NCI-H2107 treated with DMSO at 0.1 percent for 48 hours (cell line): ENCODE measurements around the gene AMIGO3.
"Not testable (repeated sequence)": the region's sequence is repeated elsewhere in the genome, so short reads cannot be mapped to it uniquely, and the experiment has no call there.

ENCODE experiments used
- DNase-seq: peaks from one replicate; lab custom pipeline; 2025; ENCODE audit not compliant: unreplicated experiment; lab: John Stamatoyannopoulos, UW

The AMIGO3 gene

GRCh38 chr3:49712631-49713317, 6.7 kb downstream of the AMIGO3 start:
- DNase-seq, result no peak

DNA sequence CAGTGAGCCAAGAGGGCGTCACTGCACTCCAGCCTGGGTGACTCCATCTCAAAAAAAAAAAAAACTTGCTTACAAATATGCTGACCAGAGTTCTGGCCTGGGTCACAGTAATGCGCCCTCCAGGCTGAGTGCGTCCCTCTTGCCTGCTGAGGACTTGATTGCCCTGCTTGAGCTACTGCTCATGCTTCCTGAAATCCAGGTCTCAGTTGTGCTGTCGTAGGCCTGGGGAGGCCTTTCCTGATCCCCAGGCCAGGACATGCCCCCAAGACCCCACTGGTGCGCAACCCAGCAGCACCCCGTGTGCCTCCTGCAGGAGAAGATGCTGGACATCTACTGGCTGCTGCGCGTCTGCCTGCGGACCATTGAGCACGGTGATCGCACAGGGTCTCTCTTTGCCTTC, 7.3 kb downstream of the AMIGO3 start:
- no peak for DNase-seq

- no peak for DNase-seq
These were observed 8.0 kb downstream of the AMIGO3 start for GRCh38 chr3:49711489-49711888.

GRCh38 chr3:49709852-49710251, 9.6 kb downstream of the AMIGO3 start:
- no peak for DNase-seq

DNA sequence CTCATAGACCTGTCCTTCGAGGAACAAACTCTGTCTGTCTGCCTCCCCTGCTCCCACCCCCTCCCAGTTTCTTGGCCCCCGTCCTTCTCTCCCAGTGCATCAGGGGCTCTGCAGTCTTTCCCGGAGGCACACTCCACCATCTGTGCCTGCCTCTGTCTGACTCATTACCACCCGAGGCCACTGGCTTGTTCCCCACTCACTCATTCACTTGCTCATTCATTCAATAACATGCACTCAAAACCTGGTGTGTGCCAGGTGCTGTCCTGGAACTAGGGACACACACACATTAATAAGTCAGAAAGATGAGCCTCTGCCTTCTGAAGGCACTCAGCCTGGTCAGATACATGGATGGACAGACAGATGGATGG, 12.4 kb downstream of the AMIGO3 start:
- DNase-seq, result no peak

GRCh38 chr3:49706456-49707112, 12.9 kb downstream of the AMIGO3 start:
- DNase-seq, result no peak

DNA sequence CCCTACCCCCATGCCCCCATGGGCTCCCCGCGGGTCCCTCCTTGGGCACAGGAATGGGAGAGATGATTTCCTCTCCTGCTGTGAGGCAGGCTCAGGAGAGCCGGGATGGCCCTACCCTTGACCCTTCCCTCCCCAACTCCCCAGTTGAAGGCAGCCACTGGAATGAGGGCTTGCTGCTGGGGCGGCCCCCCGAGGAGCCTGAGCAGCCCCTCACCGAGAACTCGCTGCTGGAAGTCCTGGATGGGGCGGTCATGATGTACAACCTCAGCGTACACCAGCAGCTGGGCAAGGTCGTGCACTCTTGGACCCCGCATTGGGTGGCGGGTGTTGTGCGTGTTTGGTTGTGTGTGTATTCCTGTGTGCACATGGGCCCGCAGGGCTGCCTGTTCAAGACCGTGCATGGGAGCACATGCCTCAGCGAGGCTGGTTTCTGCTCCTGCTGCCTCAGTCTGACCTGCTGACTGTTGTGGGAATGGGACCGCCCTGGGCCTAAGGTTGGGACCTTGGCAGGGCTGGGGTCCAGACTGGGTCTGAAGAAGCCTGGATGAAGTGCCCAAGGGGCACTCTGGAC, 14.0 kb downstream of the AMIGO3 start:
- no peak for DNase-seq

GRCh38 chr3:49704629-49705028, 14.9 kb downstream of the AMIGO3 start:
- no peak for DNase-seq

DNA sequence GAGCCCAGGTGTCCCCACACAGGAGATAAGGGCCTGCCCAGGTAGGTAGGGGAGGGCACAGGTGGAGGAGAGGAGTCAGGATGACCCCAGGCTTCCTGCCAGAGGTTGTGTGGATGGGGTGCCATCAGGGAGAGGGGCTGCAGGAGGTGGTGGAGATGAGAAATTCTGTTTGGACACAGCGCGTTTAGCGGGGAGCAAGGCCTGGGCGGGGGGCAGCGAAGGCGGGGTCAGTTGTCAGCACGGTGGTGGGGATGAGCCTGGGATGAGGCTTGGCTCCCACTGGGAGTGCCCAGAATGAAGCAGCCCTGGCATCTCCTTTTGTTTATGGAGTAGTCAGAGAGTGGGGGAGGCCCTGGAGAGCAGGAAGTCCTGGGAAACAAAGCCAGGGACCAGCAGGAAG, 15.5 kb downstream of the AMIGO3 start:
- DNase-seq, result no peak

DNA sequence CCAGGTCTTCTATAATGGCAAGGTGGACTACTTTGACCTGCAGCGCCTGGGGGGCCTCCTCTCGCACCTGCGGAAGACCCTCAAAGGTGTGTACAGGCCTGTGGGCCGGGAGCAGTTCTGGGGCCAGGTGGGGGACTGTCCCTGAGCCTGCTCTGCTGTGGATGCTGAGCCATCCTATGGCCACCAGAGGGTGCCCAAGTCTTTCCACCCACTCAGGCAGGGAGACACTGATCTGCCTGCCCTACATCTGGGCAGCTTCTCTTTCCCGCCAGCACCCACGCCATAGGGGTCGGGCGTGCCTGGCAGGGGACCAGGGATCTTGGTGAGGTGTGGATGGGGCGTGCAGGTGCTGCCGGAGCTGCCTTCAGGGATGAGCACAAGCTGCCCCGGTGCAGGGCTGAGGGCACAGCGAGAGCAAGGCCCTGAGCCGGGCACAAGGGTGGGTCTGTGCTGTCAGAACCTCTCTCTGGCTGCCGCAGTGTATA, 16.0 kb downstream of the AMIGO3 start:
- peak; percentile 11 for DNase-seq

GRCh38 chr3:49702672-49703071, 16.8 kb downstream of the AMIGO3 start:
- no peak for DNase-seq

DNA sequence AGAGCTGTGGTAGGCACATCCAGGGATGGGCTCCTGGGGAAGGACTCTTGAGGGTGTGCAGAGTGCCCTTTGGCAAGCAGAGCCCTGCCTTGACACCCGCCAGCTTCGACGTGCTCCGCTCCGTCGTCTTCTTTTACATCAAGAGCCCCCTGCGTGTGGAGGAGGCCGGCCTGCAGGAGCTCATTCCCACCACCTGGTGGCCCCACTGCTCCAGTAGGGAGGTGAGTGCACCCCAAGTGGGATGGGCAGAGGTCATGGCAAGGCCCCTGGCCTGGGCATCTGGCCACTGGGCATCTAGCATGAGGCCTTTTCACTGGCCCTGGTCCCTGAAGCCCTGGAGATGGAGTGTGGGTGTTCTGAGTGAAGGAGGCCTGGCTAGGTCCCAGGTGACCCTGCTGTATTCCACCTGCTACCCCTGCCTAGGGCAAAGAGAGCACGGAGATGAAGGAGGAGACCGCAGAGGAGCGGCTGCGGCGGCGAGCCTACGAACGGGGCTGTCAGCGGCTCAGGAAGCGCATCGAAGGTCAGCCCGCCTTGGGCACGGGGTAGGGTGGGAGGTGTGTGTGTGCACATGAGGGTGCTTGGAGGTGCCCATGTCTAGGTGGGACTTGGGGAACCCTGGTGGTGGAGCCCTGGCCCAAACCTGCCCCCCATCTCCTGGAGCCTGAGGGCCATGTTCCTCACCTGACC, 18.0 kb downstream of the AMIGO3 start:
- no peak for DNase-seq

GRCh38 chr3:49700453-49701128, 18.9 kb downstream of the AMIGO3 start:
- DNase-seq, result no peak

GRCh38 chr3:49700014-49700413, 19.5 kb downstream of the AMIGO3 start:
- DNase-seq, result no peak

DNA sequence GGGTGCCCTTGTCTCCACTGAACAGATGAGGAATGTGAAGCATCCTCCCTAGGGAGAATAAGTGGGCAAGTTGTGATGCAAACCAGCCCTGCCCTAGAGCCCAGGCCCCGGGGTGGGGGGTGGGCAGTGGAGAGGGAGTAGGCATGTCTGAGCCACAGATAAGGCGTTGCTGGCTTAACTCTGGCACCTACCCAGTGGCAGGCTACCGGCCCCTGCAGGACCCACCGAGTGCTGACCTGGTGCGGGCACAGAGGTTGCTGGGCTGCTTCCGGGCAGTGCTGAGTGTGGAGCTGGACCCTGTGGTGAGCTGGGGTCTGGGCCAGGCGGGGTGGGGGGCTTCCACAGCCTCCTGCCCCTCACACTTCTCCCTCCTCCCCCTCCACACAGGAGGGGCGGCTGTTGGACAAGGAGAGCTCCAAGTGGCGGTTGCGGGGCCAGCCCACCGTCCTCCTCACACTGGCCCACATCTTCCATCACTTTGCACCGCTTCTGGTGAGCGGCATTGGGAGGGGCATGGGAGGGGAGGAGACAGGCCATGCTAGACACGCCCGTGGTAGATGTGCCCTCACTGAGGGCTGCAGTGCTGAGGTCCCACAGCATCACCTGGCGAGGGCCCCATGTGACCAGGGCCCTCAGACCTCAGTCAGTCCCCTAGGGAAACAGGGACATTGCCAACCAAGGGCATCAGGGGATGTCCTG, 20.1 kb downstream of the AMIGO3 start:
- no peak for DNase-seq

- not testable (repeated sequence) for DNase-seq
These were observed 24.0 kb downstream of the AMIGO3 start for GRCh38 chr3:49695350-49696015.

DNA sequence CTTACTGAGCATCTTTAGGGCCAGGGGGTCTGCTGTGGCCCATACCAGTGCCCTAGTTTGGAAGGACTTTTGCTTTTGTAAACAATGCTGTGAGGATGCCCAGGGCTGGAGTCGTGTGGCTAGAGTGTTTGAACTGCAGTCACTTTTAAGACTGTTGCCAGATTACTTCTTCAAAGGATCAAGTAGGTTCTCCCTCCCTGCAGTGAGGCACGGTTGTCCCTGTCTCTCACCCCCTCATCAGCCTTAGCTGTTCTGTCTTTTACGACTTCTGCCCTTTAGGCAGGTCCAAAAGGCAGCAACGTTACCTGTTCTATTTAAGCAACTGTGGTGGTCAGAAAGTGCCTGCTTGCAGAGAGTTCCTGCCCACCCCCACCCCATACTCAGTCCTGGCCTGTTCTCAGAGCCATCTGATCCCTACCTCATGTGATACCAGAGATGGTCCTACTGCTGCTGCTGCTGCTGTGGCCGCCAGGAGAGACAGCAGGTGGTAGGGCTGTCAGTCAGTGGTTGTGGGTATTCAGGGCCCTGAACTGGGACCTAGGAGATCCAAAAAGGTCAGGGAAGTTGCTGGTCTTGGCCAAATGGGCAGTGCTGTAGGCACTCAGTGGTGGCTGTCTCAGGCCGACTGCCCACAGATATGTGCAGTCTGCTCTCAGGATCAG, 24.9 kb downstream of the AMIGO3 start:
- DNase-seq, result not testable (repeated sequence)

DNA sequence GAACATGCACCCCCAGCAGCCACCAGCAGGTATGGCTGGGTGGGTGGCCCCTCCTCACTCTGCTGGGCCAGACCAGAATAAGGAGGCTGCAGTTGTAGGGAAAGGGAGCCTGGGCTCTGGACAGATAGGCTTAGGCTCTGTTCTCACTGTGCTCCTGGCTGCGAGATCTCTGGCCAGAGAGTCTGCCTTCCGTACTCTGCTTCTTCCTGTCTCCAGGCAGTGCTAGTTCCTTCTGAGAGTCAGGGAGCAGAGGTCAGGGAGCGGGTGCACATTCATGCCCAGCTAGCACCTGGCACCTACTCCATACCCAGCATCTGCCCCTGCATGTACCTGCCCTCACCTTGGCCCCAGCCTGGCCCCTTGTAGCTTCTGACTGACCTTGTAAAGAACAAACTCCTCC, 28.0 kb downstream of the AMIGO3 start:
- DNase-seq, result not testable (repeated sequence)

DNA sequence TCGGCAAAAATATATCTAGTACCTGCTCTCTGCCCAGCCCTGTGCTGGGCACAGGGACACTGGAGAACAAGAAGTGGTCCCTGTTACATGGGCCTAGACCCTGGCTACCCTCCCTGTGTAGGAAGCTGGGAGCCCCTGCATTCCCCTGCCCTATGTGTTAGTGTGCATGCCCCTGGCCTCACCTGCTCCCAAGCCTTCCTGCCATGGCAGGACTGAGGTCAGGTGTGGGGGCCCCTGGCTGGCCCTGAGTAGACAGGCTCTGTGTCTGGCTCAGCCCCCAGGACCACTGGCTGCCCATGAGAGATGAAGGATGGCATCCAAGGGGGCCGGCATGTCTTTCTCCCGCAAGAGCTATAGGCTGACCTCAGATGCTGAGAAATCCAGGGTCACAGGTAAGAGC, 28.6 kb downstream of the AMIGO3 start:
- not testable (repeated sequence) for DNase-seq
